ENCODE results near the gene PRSS48.
"Not testable (repeated sequence)": the region's sequence is repeated elsewhere in the genome, so short reads cannot be mapped to it uniquely, and the experiment has no call there.

PRSS48 gene

GRCh38 chr4:151228189-151229119 lies 48.5 kb upstream of the PRSS48 start:
- Histone ChIP-seq H3K4me3 (ENCODE audit: low read length) (peak overlapping the region; percentile 63), H4K20me1 (ENCODE audit: insufficient read depth, low read length) (no peaks in the 10 kb centered on the region), H2AFZ (ENCODE audit: low read depth, low read length) (peak overlapping the region; percentile 64; the same call in 1 of the 2 replicates), H3K27ac (ENCODE audit: low read length) (peak overlapping the region; percentile 51), H3K27me3 (ENCODE audit: low read depth, low read length) (no peaks in the 10 kb centered on the region), H3K79me2 (ENCODE audit: low read length) (no peaks in the 10 kb centered on the region), H3K4me2 (ENCODE audit: low read length) (peak overlapping the region; percentile 72), H3K36me3 (replicated peaks; ENCODE audit: low read depth, low read length) (no peaks in the 10 kb centered on the region), H3K9ac (ENCODE audit: low read length) (peak overlapping the region; percentile 17; the same call in 1 of the 2 replicates), H3K9me3 (ENCODE audit: insufficient read depth, low read length) (no peaks in the 10 kb centered on the region), H3K4me1 (ENCODE audit: low read length) (peaks cover 41% of the 10 kb centered on the region)
- TF ChIP-seq EZH2phosphoT487 (IDR thresholded peaks at IDR 0.05; ENCODE audit: low read depth): no peak
- no peak for TF ChIP-seq CTCF (IDR thresholded peaks at IDR 0.05; ENCODE audit: low read depth, low read length)

DNA sequence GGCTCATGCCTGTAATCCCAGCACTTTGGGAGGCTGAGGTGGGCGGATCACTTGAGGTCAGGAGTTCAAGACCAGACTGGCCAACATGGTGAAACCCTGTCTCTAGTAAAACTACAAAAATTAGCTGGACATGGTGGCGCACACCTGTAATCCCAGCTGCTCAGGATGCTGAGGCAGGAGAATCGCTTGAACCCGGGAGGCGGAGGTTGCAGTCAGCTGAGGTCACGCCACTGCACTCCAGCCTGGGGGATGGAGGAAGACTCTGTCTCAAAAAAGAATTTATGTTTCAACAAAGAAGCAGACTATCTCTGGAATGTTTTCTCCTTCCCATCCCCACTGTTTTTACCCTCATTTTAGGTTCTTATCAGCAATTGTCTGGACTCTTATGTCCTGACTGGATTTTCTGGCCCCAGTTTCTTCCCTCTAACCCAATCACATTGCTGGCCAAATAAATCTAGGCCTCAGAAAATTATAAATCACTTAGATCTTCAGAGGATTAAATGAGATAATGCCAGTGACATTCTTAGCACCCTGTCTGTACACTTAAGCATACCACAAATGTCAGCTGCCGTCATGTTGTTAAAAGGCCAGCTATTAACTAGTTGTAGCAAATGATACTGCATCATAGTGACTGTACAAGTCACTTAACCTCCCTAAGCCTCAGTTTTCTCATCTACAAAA lies 44.9 kb upstream of the PRSS48 start:
- H3K27ac ChIP-seq (ENCODE audit: low read length): no peak overlapping the region
- TF ChIP-seq EZH2phosphoT487 (IDR thresholded peaks at IDR 0.05; ENCODE audit: low read depth) (no peak), CTCF (IDR thresholded peaks at IDR 0.05; ENCODE audit: low read depth, low read length) (no peak)

DNA sequence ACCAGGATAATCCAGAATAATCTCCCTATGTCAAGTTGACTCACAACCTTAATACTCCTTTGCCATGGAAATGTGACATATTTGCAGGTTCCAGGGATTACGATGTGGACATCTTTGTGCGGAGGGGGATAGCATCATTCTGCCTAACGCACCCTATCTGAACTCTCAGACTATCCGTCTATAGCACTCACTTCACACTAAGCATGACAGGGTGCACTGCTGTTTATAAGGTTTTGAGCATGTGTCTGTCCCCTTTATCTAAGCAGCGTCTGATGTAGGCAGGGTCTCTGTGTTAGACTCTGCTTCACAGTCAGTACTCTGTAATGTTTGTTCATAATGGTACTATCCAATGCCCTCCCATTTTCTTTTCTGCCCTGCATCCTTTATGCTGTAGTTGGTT lies 43.4 kb upstream of the PRSS48 start:
- no peak overlapping the region for H3K27ac ChIP-seq (ENCODE audit: low read length)
- H4K20me1 ChIP-seq (ENCODE audit: insufficient read depth, low read length): no peaks in the 10 kb centered on the region
- H3K79me2 ChIP-seq (ENCODE audit: low read length): no peaks in the 10 kb centered on the region
- no peak overlapping the region for H3K9ac ChIP-seq (ENCODE audit: low read length)
- no peak overlapping the region for H3K4me3 ChIP-seq (ENCODE audit: low read length)
- peaks cover 21% of the 10 kb centered on the region for H3K4me1 ChIP-seq (ENCODE audit: low read length)
- H3K4me2 ChIP-seq (ENCODE audit: low read length): no peak overlapping the region
- no peaks in the 10 kb centered on the region for H3K27me3 ChIP-seq (ENCODE audit: low read depth, low read length)
- H3K36me3 ChIP-seq (replicated peaks; ENCODE audit: low read depth, low read length): no peaks in the 10 kb centered on the region
- no peak overlapping the region for H2AFZ ChIP-seq (ENCODE audit: low read depth, low read length)
- TF ChIP-seq CTCF (IDR thresholded peaks at IDR 0.05; ENCODE audit: low read depth, low read length): no peak
- TF ChIP-seq EZH2phosphoT487 (IDR thresholded peaks at IDR 0.05; ENCODE audit: low read depth): no peak
- H3K9me3 ChIP-seq (ENCODE audit: insufficient read depth, low read length): no peaks in the 10 kb centered on the region

More for the DNA sequence above, 44.9 kb upstream of the PRSS48 start:
- no peaks in the 10 kb centered on the region for H3K36me3 ChIP-seq (replicated peaks; ENCODE audit: low read depth, low read length)
- no peaks in the 10 kb centered on the region for H4K20me1 ChIP-seq (ENCODE audit: insufficient read depth, low read length)
- peaks cover 31% of the 10 kb centered on the region for H3K4me1 ChIP-seq (ENCODE audit: low read length)
- H3K79me2 ChIP-seq (ENCODE audit: low read length): no peaks in the 10 kb centered on the region
- H3K4me2 ChIP-seq (ENCODE audit: low read length): no peak overlapping the region
- H3K4me3 ChIP-seq (ENCODE audit: low read length): no peak overlapping the region
- no peaks in the 10 kb centered on the region for H3K27me3 ChIP-seq (ENCODE audit: low read depth, low read length)
- no peaks in the 10 kb centered on the region for H3K9me3 ChIP-seq (ENCODE audit: insufficient read depth, low read length)
- H3K9ac ChIP-seq (ENCODE audit: low read length): no peak overlapping the region
- no peak overlapping the region for H2AFZ ChIP-seq (ENCODE audit: low read depth, low read length)

GRCh38 chr4:151235373-151235772 lies 41.6 kb upstream of the PRSS48 start:
- not testable (repeated sequence) for H3K4me2 ChIP-seq (ENCODE audit: low read length); H3K9me3 ChIP-seq (ENCODE audit: insufficient read depth, low read length); H3K79me2 ChIP-seq (ENCODE audit: low read length); H3K9ac ChIP-seq (ENCODE audit: low read length); H3K27me3 ChIP-seq (ENCODE audit: low read depth, low read length); H3K4me3 ChIP-seq (ENCODE audit: low read length); H3K4me1 ChIP-seq (ENCODE audit: low read length); H3K27ac ChIP-seq (ENCODE audit: low read length); H4K20me1 ChIP-seq (ENCODE audit: insufficient read depth, low read length); H3K36me3 ChIP-seq (replicated peaks; ENCODE audit: low read depth, low read length); H2AFZ ChIP-seq (ENCODE audit: low read depth, low read length)

All from OCI-LY3 (cell line).